ENCODE measurements around the gene DPH6.
"Not testable (repeated sequence)": the region's sequence is repeated elsewhere in the genome, so short reads cannot be mapped to it uniquely, and the experiment has no call there.

The DPH6 gene

GRCh38 chr15:35448294-35448693 lies 97.7 kb downstream of the DPH6 start:
- no peak overlapping the region for H3K4me3 ChIP-seq (ENCODE audit: low read depth, low read length)
- DNase-seq (ENCODE audit: low read depth), result no peak

DNA sequence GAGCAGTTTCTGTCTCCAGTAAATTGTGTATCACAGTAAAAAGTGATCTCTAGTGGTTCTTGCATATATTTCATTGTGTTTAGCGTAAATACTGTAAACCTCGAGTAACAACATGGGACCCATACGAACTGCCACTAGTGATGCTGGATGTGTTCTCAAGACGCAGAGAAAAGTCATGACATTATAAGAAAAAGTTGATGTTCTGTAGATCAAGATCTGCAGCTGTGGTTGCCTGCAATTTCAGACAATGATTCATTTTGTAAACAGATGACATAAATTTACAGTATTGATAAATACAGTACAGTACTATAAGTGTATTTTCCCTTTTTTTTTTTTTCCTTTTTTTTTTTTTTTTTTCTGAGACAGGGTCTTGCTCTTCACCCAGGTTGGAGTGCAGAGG lies 100.1 kb downstream of the DPH6 start:
- no peak overlapping the region for H3K4me3 ChIP-seq (ENCODE audit: low read depth, low read length)
- no peak for DNase-seq (ENCODE audit: low read depth)

DNA sequence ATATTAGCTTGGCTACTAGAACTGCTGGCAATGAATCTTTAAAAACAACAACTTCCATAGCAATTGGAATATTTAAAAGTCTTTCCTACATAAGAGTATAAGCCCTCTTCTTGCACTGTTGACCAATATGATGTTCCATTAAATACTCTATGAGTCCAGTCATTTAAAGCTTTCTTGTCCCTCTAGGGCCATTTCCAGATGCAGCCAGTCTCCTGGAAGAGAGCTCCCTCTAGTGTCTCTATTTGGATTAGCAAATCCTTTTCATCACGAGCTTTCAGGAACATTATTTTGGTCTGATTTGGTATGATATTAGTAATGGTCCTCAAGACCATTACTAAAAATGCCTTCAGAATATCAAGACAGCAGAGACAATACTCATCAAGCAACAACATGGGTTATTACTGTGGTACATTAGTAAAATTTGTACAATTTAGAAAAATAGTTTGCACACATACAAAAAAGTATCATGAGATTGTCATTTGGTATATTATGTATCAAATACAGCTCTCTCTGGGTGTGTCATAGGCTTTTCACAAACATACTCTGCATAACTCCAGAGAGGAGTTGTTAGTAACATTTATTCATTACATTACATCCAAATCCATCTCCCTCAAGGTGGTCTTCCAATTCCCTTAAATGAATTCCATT lies 101.3 kb downstream of the DPH6 start:
- no peak for DNase-seq (ENCODE audit: low read depth)
- H3K4me3 ChIP-seq (ENCODE audit: low read depth, low read length), result no peak overlapping the region

DNA sequence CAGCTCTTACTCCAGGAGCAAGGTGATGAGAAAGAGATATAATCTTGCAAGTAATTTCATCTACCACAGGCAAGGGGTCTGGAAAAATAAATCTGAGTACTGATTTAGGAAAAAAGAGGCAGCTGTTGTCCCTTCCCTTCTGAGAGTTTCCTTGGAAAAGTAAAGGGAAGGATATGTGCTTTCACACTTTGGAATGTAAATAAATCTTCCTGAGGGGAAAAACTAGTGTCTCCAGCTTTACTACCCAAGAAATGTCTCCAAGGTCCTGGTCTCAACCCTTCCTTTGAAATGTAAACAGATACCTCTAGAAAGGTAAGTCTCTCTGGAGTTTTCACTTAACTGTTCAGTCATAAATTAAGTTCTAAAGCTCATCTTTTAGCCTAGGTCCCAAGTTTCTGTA lies 102.6 kb downstream of the DPH6 start:
- H3K4me3 ChIP-seq (ENCODE audit: low read depth, low read length), result no peak overlapping the region
- no peak for DNase-seq (ENCODE audit: low read depth)

GRCh38 chr15:35442742-35443141 lies 103.2 kb downstream of the DPH6 start:
- no peak for DNase-seq (ENCODE audit: low read depth)
- H3K4me3 ChIP-seq (ENCODE audit: low read depth, low read length), result no peak overlapping the region

GRCh38 chr15:35441279-35441678 lies 104.7 kb downstream of the DPH6 start:
- H3K4me3 ChIP-seq (ENCODE audit: low read depth, low read length); DNase-seq (ENCODE audit: low read depth): not testable (repeated sequence)

DNA sequence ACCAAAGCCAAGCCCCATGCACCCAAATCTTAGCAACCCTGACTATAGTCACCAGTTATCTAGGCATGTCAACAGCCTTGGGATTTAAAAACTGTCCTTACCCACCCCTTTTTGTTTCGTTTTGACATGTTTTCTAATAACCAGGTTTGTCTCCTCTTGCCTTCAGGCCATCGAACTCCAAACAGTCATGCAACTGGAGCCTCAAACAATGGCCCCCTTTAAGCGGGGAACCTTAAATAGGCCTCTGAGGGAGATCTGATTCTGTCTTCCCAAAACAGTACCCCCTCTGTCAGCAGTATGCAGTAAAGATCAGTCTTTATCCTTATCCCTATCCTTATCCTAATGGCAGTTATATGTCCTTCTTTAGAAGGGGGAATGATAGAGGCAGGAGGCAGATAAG lies 105.7 kb downstream of the DPH6 start:
- DNase-seq (ENCODE audit: low read depth), result no peak
- no peak overlapping the region for H3K4me3 ChIP-seq (ENCODE audit: low read depth, low read length)

GRCh38 chr15:35439291-35439690 lies 106.7 kb downstream of the DPH6 start:
- no peak overlapping the region for H3K4me3 ChIP-seq (ENCODE audit: low read depth, low read length)
- peak; percentile 82 for DNase-seq (ENCODE audit: low read depth)

- no peak for DNase-seq (ENCODE audit: low read depth)
- H3K4me3 ChIP-seq (ENCODE audit: low read depth, low read length), result no peak overlapping the region
These were observed 108.8 kb downstream of the DPH6 start for GRCh38 chr15:35437157-35437556.

GRCh38 chr15:35436422-35436821 lies 109.5 kb downstream of the DPH6 start:
- DNase-seq (ENCODE audit: low read depth), result no peak
- H3K4me3 ChIP-seq (ENCODE audit: low read depth, low read length), result no peak overlapping the region

DNA sequence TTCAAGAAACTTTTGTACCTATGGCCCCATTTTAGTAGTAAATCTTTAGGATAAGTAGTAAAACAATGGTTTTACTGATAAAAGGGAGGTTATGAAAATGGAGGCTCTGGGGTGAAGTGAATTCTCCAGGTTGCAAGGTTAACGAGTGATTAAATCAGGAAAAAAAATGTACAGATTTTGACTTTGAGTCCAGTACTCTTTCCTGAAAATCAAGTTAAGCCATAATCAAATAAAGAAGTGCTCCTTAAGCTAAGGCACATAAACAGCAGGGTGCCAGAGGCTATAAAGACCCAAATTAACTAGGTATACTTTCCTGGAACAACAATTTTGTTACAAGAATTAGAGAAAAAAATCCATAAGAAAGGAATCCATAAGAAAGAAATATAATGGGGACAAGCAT lies 114.7 kb downstream of the DPH6 start:
- DNase-seq (ENCODE audit: low read depth), result no peak
- no peak overlapping the region for H3K4me3 ChIP-seq (ENCODE audit: low read depth, low read length)

GRCh38 chr15:35430301-35430700 lies 115.7 kb downstream of the DPH6 start:
- H3K4me3 ChIP-seq (ENCODE audit: low read depth, low read length), result no peak overlapping the region
- no peak for DNase-seq (ENCODE audit: low read depth)

DNA sequence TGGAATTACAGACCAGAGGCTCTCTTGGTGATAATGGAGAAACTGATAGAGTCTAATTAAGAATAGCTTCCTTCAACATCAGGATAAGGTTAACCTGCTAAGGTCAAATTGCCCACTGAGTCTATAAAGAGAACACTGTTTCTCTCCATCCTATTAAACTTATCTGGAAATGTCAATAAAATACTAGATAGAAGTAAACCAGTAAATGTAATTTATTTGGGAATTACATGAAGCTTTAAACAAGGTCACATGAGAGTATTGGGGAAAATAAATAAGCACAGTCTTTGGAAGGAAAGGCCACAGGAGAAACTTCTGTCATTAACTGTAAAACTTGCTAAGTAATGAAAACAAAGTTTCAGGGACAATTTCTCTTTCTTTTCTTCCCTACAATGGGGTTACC lies 118.5 kb downstream of the DPH6 start:
- H3K4me3 ChIP-seq (ENCODE audit: low read depth, low read length), result no peak overlapping the region

GRCh38 chr15:35427091-35427490 lies 118.9 kb downstream of the DPH6 start:
- H3K4me3 ChIP-seq (ENCODE audit: low read depth, low read length), result no peak overlapping the region
- DNase-seq (ENCODE audit: low read depth), result peak; percentile 46

More for the DNA sequence above, 118.5 kb downstream of the DPH6 start:
- DNase-seq (ENCODE audit: low read depth), result no peak

DNA sequence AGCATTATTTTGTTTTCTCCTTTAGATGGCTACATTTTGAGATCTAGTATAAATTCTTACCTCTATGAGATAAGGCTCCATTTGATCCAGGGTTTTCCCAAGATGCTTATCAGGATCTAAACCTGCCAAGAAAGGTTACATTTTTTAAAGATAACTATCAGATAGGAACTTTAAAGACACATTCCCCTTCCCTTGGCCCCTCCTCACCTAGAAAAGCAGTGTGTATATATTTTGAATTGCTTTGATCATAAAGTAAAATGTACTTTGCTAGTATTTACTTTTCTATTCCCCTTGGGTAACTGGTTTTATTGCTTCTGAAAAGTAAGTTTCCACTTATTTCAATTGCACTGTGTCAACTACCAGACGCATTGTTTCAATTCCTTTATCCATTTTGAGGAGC lies 135.2 kb downstream of the DPH6 start:
- no peak overlapping the region for H3K4me3 ChIP-seq (ENCODE audit: low read depth, low read length)
- DNase-seq (ENCODE audit: low read depth), result no peak

DNA sequence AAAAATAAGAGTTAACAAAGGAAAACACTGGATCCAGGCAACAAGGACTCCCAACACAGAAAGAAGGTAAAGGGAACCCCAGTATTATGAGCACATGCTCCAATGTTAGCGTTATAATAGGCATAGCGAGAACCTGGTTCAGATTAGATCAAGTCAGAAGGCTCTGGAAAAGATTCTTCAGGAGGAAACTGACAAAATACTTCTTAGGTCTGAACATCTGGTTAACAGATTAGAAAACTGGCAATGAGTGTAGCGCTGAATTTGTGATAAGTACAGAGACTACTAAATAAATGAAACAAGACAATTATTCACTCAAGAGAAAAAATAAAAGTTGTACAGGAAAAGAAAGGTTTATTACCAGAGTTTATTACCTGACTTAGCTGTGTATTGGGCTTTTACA lies 146.1 kb downstream of the DPH6 start:
- no peak overlapping the region for H3K4me3 ChIP-seq (ENCODE audit: low read depth, low read length)
- no peak for DNase-seq (ENCODE audit: low read depth)

GRCh38 chr15:35397027-35397426 lies 148.9 kb downstream of the DPH6 start:
- DNase-seq (ENCODE audit: low read depth), result no peak
- H3K4me3 ChIP-seq (ENCODE audit: low read depth, low read length), result no peak overlapping the region

DNA sequence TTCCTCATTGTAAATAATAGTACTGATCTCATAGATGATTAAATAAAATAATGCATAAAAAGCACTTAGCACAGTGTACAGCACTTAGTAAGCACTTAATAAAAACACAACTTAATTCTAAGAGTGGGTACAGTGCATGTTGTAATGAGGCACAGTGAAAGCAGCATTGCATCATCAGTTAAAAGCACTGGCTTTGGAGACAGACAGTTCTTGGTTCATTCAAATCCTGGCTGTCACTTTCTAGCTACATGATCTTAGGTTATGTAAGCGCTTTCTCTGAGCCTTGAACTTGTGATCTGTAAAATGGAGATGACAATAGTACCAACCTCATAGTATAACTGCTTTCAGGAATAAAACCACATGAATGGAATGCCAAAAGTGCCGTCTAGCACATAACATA lies 151.5 kb downstream of the DPH6 start:
- H3K4me3 ChIP-seq (ENCODE audit: low read depth, low read length), result no peak overlapping the region
- DNase-seq (ENCODE audit: low read depth), result no peak

DNA sequence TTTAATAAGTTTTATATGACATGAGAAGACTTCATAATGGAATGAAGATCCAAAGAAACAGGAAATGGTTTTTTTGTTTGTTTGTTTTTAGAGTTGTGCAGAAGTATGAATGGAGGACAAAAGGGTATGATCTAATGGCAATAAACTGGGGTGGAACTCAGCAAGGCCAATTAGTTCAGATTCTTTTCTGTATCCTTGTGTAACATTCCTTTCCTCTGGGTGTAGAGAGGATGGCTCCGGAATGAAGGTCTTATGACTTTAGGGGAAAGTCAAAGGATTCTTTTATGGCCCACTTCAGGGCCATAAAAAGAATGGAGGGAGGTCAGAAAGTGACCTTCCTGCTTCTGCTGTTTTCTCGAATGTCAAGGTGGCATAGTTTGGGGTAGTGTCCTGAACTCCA lies 152.6 kb downstream of the DPH6 start:
- DNase-seq (ENCODE audit: low read depth), result no peak
- H3K4me3 ChIP-seq (ENCODE audit: low read depth, low read length), result no peak overlapping the region

DNA sequence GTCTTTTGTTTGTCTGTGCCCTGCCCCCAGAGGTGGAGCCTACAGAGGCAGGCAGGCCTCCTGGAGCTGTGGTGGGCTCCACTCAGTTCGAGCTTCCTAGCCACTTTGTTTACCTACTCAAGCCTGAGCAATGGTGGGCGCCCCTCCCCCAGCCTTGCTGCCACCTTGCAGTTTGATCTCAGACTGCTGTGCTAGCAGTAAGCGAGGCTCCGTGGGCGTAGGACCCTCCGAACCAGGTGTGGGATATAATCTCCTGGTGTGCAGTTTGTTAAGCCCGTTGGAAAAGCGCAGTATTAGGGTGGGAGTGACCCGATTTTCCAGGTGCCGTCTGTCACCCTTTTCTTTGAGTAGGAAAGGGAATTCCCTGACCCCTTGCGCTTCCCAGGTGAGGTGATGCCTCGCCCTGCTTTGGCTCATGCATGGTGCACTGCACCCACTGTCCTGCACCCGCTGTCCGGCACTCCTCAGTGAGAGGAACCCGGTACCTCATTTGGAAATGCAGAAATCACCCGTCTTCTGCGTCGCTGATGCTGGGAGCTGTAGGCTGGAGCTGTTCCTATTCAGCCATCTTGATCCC lies 154.5 kb downstream of the DPH6 start:
- DNase-seq (ENCODE audit: low read depth); H3K4me3 ChIP-seq (ENCODE audit: low read depth, low read length): not testable (repeated sequence)

DNA sequence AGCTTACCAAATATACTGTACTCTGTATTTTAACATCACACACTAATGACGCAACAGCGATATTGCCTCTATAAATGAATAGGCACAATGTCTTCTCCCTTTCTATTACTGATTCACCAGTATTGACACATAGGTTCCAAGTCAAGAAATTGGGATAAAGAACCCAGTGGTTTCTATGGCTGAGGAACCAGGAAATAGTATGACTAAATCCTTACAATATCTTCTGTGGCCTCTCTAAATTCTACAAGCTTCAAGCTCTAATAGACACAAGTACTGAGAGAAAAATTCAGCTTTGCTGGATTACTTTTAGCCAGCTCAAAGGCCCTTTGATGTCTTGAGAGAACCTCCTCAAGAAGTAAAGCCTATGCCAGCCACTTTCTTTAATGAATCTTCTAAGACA lies 162.5 kb downstream of the DPH6 start:
- DNase-seq (ENCODE audit: low read depth), result no peak
- H3K4me3 ChIP-seq (ENCODE audit: low read depth, low read length), result no peak overlapping the region

DNA sequence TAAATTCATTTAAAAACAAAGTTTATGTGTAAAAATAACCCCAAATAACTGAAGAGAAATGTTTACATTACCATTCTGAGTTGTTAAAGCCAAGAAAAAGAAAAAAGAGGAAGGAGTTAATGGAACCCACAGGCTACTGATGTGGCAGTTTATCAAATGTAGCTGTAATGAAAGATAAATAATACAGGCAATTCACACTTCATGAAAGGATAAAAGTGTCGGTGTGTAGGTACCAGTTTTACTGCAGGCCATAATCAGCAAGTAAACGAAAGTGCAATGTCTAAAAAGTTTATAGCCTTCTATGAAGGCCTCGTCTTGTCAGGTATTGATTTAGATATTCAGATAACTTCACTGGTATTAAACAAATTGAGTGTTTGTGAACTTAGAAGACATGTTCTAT lies 164.6 kb downstream of the DPH6 start:
- H3K4me3 ChIP-seq (ENCODE audit: low read depth, low read length), result no peak overlapping the region
- DNase-seq (ENCODE audit: low read depth), result no peak

All from skeletal muscle cell (primary cell).